Testis (tissue), 2 donors: ENCODE data around the gene JAM3.

Experiments used
- POLR2A ChIP-seq: fragments of 450-650 bp; IDR thresholded peaks from one replicate; pipeline ENCODE4 v1.6.1; 2017; ENCODE audit warnings: antibody characterized with exemption, mild to moderate bottlenecking, moderate library complexity
- TF ChIP-seq, protein P1 (sequence below), 3 experiments: fragments of 450-650 bp in 2 of 3; fragments of 200-600 bp in 1 of 3; sonication (generic) in 1 of 3; IDR thresholded peaks; one replicate each; pipeline ENCODE4 v1.5.1; 2016 to 2019; ENCODE audit warnings: antibody characterized with exemption in 3 of 3, mild to moderate bottlenecking in 2 of 3, moderate library complexity in 1 of 3

DNA sequence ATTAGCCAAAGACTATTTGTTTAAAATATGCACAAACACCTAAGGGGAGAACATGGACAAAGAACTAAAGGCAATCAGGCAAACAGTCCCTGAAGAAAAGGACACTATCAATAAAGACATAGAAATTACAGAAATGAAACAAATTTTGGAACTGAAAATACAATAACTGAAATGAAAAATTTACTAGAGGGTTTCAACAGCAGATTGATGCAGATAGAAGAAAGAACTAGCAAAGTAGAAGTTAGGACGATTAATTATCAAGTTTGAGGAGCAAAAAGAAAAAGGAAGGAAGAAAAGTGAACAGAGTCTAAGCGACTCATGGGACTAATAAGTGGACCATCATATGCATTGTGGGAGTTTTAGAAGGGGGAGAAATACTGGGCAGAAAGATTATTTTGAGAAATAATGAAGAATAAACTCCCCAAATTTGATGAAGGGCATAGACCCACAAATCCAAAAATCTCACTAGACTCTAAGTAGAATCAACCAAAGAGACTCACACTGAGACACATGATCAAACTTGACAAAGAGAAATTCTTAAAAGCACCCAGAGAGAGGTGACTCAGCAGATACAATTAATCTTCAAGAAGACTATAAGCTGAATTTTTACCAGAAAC is 62.9 kb downstream of the JAM3 start:
- TF ChIP-seq, protein P1, sequence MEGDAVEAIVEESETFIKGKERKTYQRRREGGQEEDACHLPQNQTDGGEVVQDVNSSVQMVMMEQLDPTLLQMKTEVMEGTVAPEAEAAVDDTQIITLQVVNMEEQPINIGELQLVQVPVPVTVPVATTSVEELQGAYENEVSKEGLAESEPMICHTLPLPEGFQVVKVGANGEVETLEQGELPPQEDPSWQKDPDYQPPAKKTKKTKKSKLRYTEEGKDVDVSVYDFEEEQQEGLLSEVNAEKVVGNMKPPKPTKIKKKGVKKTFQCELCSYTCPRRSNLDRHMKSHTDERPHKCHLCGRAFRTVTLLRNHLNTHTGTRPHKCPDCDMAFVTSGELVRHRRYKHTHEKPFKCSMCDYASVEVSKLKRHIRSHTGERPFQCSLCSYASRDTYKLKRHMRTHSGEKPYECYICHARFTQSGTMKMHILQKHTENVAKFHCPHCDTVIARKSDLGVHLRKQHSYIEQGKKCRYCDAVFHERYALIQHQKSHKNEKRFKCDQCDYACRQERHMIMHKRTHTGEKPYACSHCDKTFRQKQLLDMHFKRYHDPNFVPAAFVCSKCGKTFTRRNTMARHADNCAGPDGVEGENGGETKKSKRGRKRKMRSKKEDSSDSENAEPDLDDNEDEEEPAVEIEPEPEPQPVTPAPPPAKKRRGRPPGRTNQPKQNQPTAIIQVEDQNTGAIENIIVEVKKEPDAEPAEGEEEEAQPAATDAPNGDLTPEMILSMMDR (IDR thresholded peaks at IDR 0.05) = no peak
- TF ChIP-seq POLR2A = no peak
